Urothelium cell line (cell line): ENCODE results near the gene IBTK.
"Not testable (repeated sequence)": the region's sequence is repeated elsewhere in the genome, so short reads cannot be mapped to it uniquely, and the experiment has no call there.

Source experiments
- DNase-seq: peaks from one replicate; pipeline ENCODE4 v3.0.0; 2011; ENCODE audit warnings: low spot score, mixed read lengths
- FAIRE-seq: peaks from 2 replicates; lab custom pipeline; 2011; peaks lifted over from hg19 to GRCh38; lab: Jason Lieb, UNC

The IBTK gene

GRCh38 chr6:82247505-82248272 is at the start of gene IBTK:
Gene IBTK (minus strand): TSS chr6:82247744. CDS start chr6:82240486, 7,258 bp downstream.
- no peak for FAIRE-seq
- peak; percentile 90 for DNase-seq

- FAIRE-seq (no peak), DNase-seq (no peak)
Observed at GRCh38 chr6:82283771-82284410, 36.3 kb upstream of the IBTK start.

GRCh38 chr6:82281550-82281949 is 34.0 kb upstream of the IBTK start:
- FAIRE-seq, DNase-seq: not testable (repeated sequence)

DNA sequence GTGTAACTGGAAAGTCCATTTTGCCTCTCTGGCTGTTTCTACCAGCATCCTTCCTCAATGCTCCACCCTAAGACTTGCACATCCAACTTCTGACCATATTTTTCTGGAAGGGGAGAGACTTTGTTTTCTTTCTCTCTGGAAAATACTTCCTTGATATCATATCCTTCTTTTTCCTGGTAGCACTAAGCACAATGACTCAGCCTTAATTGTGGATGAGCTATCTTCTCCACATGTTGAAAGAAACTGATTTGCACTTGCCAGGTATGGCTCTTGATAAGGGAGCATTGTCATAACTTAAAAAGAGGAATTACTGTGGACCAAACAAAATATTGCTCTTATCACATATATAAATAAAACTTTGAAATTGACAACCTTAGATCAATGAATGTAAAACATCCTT is 30.1 kb upstream of the IBTK start:
- FAIRE-seq, result no peak
- no peak for DNase-seq

DNA sequence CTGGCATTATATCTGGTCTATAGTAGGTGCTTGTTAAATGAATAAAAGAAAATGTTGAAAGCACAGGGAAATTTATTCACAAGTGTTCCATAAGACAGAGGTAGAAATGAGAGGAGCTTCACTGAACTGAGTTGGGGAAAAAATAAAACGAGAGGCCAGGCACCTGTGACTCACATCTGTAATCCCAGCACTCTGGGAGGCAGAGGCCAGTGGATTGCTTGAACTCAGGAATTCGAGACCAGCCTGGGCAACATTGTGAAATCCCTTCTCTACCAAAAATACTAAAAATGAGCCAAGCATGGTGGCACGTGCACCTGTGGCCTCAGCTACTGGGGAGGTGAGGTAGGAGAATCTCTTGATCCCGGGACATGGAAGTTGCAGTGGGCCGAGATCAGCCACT is 28.1 kb upstream of the IBTK start:
- DNase-seq (no peak), FAIRE-seq (no peak)

DNA sequence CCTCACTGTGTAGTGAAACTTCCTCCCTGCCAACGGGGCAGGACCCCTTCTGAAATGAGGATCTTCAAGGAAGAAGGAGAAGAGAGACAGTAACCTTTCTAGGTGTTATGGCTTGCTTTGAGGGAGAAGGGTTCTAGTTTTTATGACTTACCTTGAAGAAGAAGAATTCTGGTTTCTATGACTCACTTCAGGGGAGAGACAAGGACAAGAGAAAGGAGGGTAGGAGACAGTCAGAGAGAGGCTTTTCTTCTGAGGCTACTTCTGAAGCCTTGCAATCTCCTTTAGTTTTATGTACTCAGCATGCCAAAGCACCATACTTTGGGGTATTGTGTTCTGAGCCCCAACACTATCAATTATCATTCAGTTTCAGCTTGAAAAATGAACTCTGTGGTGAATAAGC is 25.8 kb upstream of the IBTK start:
- DNase-seq (no peak), FAIRE-seq (no peak)

GRCh38 chr6:82270881-82271635 is 23.5 kb upstream of the IBTK start:
- DNase-seq (no peak), FAIRE-seq (no peak)

DNA sequence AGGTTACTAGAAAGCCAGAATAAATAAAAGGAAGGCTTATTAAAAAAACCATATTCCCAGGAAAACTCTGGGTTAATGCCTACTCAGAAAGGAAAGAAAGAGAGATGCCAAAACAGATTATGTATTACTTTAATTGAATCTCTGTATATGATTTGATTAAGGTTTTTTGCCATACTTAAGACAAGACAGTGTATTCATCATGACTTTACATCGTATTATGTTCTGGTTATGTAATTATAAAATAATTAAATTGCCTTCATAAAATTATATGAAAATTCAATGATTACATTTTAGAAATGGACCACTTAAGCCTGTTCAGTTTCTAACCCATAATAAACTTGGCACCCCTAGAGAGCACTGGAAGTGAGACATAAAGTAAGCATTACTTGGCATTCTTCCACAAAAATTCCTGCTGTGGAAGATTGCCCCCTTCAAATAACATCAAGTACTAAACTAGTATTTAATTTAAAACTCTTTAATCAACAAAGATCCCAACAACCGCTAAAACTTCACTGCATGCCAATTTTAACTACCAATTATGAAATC is 20.8 kb upstream of the IBTK start:
- no peak for FAIRE-seq

DNA sequence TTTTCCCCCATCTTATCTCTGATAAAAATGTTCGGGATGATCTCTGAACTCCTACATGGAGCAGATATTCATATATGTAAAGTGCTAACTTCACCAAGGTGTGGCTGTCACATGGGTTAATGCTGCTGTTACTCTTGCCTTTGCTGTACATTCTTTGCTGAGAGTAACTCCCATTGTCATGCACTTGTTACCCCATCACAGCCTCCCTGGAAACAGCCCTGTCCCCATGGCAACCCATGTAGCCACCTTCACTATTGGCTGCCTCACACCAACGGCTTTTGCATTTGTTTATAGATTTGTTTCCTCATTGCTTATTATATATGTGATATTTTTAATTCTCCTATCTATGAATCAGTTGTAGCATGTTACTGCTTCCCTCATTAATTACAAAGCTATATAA is 17.3 kb upstream of the IBTK start:
- DNase-seq (no peak), FAIRE-seq (no peak)

More for the DNA sequence above, 20.8 kb upstream of the IBTK start:
- no peak for DNase-seq

- FAIRE-seq, result no peak
- no peak for DNase-seq
Observed at GRCh38 chr6:82264321-82264720, 16.8 kb upstream of the IBTK start.

GRCh38 chr6:82263916-82264315 is 16.4 kb upstream of the IBTK start:
- DNase-seq, result no peak
- FAIRE-seq, result no peak

DNA sequence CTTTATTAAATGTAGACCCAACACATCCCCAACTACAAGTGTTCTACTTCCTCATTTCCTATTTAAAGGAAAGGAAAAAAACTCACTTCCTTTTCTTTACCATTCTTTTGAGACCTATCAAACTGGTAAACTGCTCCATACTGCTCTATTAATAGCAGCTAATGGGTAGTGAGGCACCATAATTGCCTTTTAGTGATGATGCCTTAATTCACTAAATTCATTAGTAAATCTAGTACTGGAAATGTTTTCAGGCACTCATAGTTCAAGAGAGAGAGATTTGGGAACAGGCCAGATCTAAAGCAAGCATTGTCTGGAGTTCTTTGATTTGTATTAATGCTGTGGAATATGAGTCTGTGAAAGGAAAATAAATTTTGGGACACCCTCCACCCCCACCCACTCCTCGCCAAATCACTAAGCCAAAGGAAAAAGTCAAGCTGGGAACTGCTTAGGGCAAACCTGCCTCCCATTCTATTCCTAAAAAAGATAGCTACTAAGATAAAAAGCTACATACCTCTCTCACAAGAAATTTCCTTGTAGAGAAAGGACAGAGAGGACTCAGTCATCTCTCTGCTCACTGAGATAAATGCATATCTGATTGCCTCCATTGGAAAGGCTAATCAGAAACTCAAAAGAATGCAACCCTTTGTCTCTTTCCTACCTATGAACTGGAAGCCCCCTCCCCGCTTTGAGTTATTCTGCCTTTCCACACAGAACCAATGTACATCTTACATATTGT is 13.6 kb upstream of the IBTK start:
- no peak for DNase-seq
- no peak for FAIRE-seq

- FAIRE-seq (no peak), DNase-seq (no peak)
Observed at GRCh38 chr6:82259389-82259788, 11.8 kb upstream of the IBTK start.

- no peak for FAIRE-seq
Observed at GRCh38 chr6:82257088-82257774, 9.7 kb upstream of the IBTK start.

GRCh38 chr6:82254722-82255121 is 7.2 kb upstream of the IBTK start:
- DNase-seq, FAIRE-seq: not testable (repeated sequence)

More at GRCh38 chr6:82257088-82257774, 9.7 kb upstream of the IBTK start:
- no peak for DNase-seq

DNA sequence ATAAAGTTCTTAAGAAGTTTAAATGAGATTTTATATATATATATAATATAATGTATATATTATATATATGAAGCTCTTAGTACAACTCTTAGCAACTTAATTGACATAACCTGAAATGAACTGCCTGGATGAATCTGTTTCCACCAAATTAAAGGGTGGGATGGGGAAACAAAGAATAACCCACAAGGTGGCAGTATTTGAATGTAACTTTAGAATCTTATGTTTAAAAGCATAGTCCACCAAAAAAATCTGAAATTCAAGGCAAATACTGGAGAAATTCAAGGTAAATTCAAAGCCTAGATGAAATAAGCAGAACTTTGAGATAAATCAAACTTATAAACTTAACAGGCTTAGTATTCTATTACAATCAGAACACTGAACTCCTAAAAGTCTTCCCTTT is 4.4 kb upstream of the IBTK start:
- DNase-seq (no peak), FAIRE-seq (no peak)

- DNase-seq, result no peak
- FAIRE-seq, result no peak
Observed at GRCh38 chr6:82249381-82250253, 2.1 kb upstream of the IBTK start.

GRCh38 chr6:82248273-82248735 is 760 bp upstream of the IBTK start:
- DNase-seq (no peak), FAIRE-seq (no peak)
